NB4 (cell line): ENCODE results near the gene PFN1.

Experiments used
- DNase-seq: peaks from one replicate; pipeline ENCODE4 v3.0.0; 2010; ENCODE audit warnings: low read depth
- H3K4me3 ChIP-seq: one replicate; pipeline ENCODE4 v1.5.1; 2011; ENCODE audit warnings: mild to moderate bottlenecking, low read depth, low read length, moderate library complexity
- MAX ChIP-seq: IDR thresholded peaks from 2 replicates; pipeline ENCODE4 v1.6.1; 2011; ENCODE audit warnings: low read depth, low read length
- MYC ChIP-seq: IDR thresholded peaks from 2 replicates; pipeline ENCODE4 v1.6.1; 2011; ENCODE audit warnings: low read depth, low read length
- POLR2A ChIP-seq: IDR thresholded peaks from 2 replicates; pipeline ENCODE4 v1.6.1; 2011; ENCODE audit warnings: mild to moderate bottlenecking; ENCODE audit not compliant: insufficient read length; ENCODE audit errors: extremely low read depth
- TF ChIP-seq, protein P1 (sequence below): IDR thresholded peaks from one replicate; pipeline ENCODE4 v1.5.1; 2012; ENCODE audit warnings: low read depth, low read length

Gene PFN1

DNA sequence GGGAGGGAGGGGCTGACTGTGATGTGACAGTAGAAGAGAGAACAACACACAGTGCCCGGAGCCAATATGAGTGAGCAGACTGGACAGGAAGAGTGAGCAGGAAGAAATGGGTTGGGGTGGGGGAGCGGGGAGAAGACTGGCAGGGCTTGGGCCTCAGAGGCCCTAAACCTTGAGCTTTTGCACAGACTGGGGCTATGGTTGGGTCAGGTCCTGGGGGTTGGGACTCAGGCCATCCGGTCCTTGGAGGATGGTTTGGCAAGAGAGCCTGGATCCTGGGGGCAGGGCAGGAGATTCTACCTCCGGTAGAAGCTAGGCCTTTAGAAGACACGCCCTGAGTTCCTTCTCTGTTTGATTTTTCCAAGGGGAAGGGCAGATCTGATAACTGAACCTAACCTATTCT is 38.1 kb upstream of the PFN1 start:
- H3K4me3 ChIP-seq = peak overlapping the region; percentile 65
- no peak for DNase-seq
- TF ChIP-seq, protein P1, sequence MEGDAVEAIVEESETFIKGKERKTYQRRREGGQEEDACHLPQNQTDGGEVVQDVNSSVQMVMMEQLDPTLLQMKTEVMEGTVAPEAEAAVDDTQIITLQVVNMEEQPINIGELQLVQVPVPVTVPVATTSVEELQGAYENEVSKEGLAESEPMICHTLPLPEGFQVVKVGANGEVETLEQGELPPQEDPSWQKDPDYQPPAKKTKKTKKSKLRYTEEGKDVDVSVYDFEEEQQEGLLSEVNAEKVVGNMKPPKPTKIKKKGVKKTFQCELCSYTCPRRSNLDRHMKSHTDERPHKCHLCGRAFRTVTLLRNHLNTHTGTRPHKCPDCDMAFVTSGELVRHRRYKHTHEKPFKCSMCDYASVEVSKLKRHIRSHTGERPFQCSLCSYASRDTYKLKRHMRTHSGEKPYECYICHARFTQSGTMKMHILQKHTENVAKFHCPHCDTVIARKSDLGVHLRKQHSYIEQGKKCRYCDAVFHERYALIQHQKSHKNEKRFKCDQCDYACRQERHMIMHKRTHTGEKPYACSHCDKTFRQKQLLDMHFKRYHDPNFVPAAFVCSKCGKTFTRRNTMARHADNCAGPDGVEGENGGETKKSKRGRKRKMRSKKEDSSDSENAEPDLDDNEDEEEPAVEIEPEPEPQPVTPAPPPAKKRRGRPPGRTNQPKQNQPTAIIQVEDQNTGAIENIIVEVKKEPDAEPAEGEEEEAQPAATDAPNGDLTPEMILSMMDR = no peak
- no peak for TF ChIP-seq MYC
- no peak for TF ChIP-seq MAX
- no peak for TF ChIP-seq POLR2A

- TF ChIP-seq, protein P1 = no peak
- TF ChIP-seq MYC (no peak), POLR2A (no peak), MAX (no peak)
- DNase-seq = no peak
- no peak overlapping the region for H3K4me3 ChIP-seq
Measured at GRCh38 chr17:4982305-4982704, 34.0 kb upstream of the PFN1 start.

GRCh38 chr17:4980644-4981216 is 32.4 kb upstream of the PFN1 start:
- TF ChIP-seq, protein P1 = peak; percentile 50
- TF ChIP-seq POLR2A (no peak), MYC (no peak), MAX (no peak)
- no peak overlapping the region for H3K4me3 ChIP-seq
- DNase-seq = peak; percentile 62

DNA sequence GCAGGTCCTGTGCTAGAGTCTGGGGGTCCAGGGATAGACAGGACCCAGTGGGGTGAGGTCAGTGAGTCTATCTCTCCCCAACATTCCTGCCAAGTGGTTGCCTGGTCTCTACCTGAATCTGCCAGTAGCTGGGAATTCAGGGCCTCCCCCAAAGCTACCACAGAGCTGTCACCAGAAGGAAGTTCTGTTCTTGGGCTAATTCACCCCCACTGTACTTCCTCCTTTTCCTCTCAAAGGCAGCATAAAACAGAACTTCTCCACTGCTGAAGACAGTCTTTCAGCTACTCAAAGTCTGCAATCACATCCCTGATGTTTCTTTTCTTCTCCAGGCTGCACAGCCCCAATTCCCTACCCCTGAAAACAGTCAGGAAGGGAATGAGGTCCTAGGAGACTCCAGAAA is 30.4 kb upstream of the PFN1 start:
- TF ChIP-seq, protein P1 = no peak
- TF ChIP-seq MAX = no peak
- TF ChIP-seq MYC = no peak
- TF ChIP-seq POLR2A = no peak
- DNase-seq = peak; percentile 61
- no peak overlapping the region for H3K4me3 ChIP-seq

- H3K4me3 ChIP-seq = no peak overlapping the region
- TF ChIP-seq POLR2A (no peak), MAX (no peak), MYC (no peak)
- TF ChIP-seq, protein P1 = no peak
- no peak for DNase-seq
Measured at GRCh38 chr17:4974115-4974670, 25.9 kb upstream of the PFN1 start.
